GM23248 (cell line): ENCODE measurements around the gene AHCY. TPM values are rescaled to one million over a fixed set of nuclear protein-coding genes. Genes with fewer than 3 reads are reported as not detected.
"Not testable (repeated sequence)": the region's sequence is repeated elsewhere in the genome, so short reads cannot be mapped to it uniquely, and the experiment has no call there.

Source experiments
- DNase-seq: peaks from one replicate; pipeline ENCODE4 v3.0.0-alpha.2; 2015
- H2AFZ ChIP-seq: fragments of 200-600 bp; sonication (generic); 2 replicates; pipeline ENCODE4 v1.6.1; 2016; ENCODE audit warnings: antibody characterized with exemption
- H3F3A ChIP-seq: fragments of 200-600 bp; sonication (generic); 2 replicates; pipeline ENCODE4 v1.6.1; 2016; ENCODE audit warnings: mild to moderate bottlenecking, antibody characterized with exemption, mixed run types; ENCODE audit not compliant: insufficient read depth
- H3K27ac ChIP-seq: fragments of 200-600 bp; sonication (generic); 2 replicates; pipeline ENCODE4 v1.5.1; 2016; ENCODE audit warnings: mild to moderate bottlenecking
- H3K27me3 ChIP-seq: fragments of 200-600 bp; sonication (generic); replicated peaks from 2 replicates; pipeline ENCODE4 v1.6.1; 2016; ENCODE audit warnings: mild to moderate bottlenecking; ENCODE audit not compliant: insufficient read depth
- H3K36me3 ChIP-seq: fragments of 200-600 bp; sonication (generic); 2 replicates; pipeline ENCODE4 v1.6.1; 2016; ENCODE audit warnings: low read depth, mild to moderate bottlenecking
- H3K4me1 ChIP-seq: fragments of 200-600 bp; sonication (generic); 2 replicates; pipeline ENCODE4 v1.6.1; 2016; ENCODE audit warnings: mild to moderate bottlenecking; ENCODE audit not compliant: insufficient read depth
- H3K4me2 ChIP-seq: fragments of 200-600 bp; sonication (generic); one replicate; pipeline ENCODE4 v1.6.1; 2016; ENCODE audit warnings: mild to moderate bottlenecking; ENCODE audit not compliant: unreplicated experiment
- H3K4me3 ChIP-seq: fragments of 200-600 bp; sonication (generic); 2 replicates; pipeline ENCODE4 v1.5.1; 2016; ENCODE audit warnings: mild to moderate bottlenecking
- H3K79me2 ChIP-seq: fragments of 200-600 bp; sonication (generic); 2 replicates; pipeline ENCODE4 v1.6.1; 2016; ENCODE audit warnings: mild to moderate bottlenecking; ENCODE audit not compliant: insufficient read depth
- H3K9ac ChIP-seq: fragments of 200-600 bp; sonication (generic); 2 replicates; pipeline ENCODE4 v1.6.1; 2016; ENCODE audit warnings: mild to moderate bottlenecking
- H3K9me2 ChIP-seq: fragments of 200-600 bp; sonication (generic); 2 replicates; pipeline ENCODE4 v1.6.1; 2016; ENCODE audit warnings: mixed run types, mild to moderate bottlenecking, moderate library complexity; ENCODE audit not compliant: insufficient read depth
- H3K9me3 ChIP-seq: fragments of 200-600 bp; sonication (generic); one replicate; pipeline ENCODE4 v1.6.1; 2017; ENCODE audit warnings: low read depth
- H4K20me1 ChIP-seq: fragments of 200-600 bp; sonication (generic); 2 replicates; pipeline ENCODE4 v1.6.0; 2016; ENCODE audit not compliant: insufficient read depth
- EZH2 ChIP-seq: fragments of 200-600 bp; sonication (generic); IDR thresholded peaks from 2 replicates; pipeline ENCODE4 v1.6.1; 2018; ENCODE audit warnings: antibody characterized with exemption, mild to moderate bottlenecking; ENCODE audit not compliant: insufficient read depth, poor library complexity, severe bottlenecking
- EZH2phosphoT487 ChIP-seq: fragments of 200-600 bp; sonication (generic); IDR thresholded peaks from 2 replicates; pipeline ENCODE4 v1.6.1; 2018; ENCODE audit warnings: antibody characterized with exemption, moderate library complexity, mild to moderate bottlenecking, low read depth; ENCODE audit not compliant: insufficient read depth
- WGBS, 2 experiments: methylation state at CpG; one replicate each; pipeline ENCODE4 v1.1.6; 2015 to 2017; ENCODE audit warnings: low lambda C conversion rate in 2 of 2, low coverage in 1 of 2; ENCODE audit errors: missing lambda C conversion rate in 2 of 2; 5-methylcytosine and 5-hydroxymethylcytosine counted together
- in situ Hi-C: fragments of 300-500 bp; cut with MboI; formaldehyde crosslinking; loops from 2 replicates; pipeline ENCODE4 v1.15.0; 2020
- polyA plus RNA-seq: library from polyadenylated mRNA; unstranded; fragments of >200 nt; fragmentation: Nextera tagmentation; extraction: Ambion mirVana; gene quantifications from 2 replicates; pipeline ENCODE4 v1.2.1, GENCODE V29; 2016
- total RNA-seq: library from RNA; depleted of rRNA; stranded (reverse); fragments of >200 nt; shearing (Covaris generic); gene quantifications from 2 replicates; pipeline ENCODE4 v1.2.3, GENCODE V29; 2014

The AHCY gene
- total and polyA plus RNA-seq, 2 experiments from 2014 or later: 53.7 to 115 TPM

DNA sequence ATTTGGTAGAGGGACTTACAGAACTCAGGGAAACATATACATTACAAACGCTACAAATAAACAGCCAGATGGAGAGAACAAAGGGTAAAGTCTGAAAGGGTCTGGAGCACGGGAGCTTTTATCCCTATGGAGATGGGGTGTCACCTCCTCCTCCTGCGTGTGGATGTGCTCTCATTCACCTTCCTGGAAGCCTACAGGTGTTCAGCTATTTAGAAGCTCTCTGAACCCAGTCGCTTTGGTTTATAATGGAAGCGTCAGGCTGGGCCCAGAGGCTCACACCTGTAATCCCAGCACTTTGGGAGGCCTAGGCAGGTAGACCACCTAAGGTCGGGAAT is 42.2 kb upstream of the AHCY start:
- Histone ChIP-seq H3K79me2 (no peaks in the 10 kb centered on the region), H3K9me3 (no peaks in the 10 kb centered on the region), H3K4me1 (peaks cover 9% of the 10 kb centered on the region), H3K36me3 (no peaks in the 10 kb centered on the region), H4K20me1 (no peaks in the 10 kb centered on the region), H3K9ac (no peak overlapping the region), H3K27ac (no peak overlapping the region), H3K27me3 (no peaks in the 10 kb centered on the region), H3K9me2 (no peaks in the 10 kb centered on the region), H3K4me3 (no peak overlapping the region), H3K4me2 (no peak overlapping the region), H3F3A (0 out of 2 replicates have a peak, but pooled peaks cover 4% of the 10 kb centered on the region), H2AFZ (no peak overlapping the region)
- DNase-seq: no peak
- WGBS, 2 experiments: 81 to 85% methylated on average over 6 of the region's 6 CpGs
- TF ChIP-seq EZH2phosphoT487 (no peak), EZH2 (no peak)
- in situ Hi-C loops: no loop called here

DNA sequence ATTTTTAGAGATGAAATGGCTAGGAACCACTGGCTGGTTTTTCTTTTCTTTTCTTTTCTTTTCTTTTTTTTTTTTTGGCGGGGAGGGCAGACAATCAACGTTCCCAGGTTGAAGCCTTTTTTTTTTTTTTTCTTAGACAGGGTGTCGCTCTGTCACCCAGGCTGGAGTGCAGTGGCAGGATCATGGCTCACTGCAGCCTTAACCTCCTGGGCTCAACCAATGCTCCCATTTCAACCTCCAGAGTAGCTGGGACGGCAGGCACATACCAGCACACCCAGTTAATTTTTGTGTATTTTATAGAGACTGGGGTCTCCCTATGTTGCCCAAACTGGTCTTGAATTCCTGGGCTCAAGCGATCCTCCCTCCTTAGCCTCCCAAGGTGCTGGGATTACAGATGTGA is 41.1 kb upstream of the AHCY start:
- H3K4me1 ChIP-seq: peaks cover 4% of the 10 kb centered on the region; the same call in 1 of the 2 replicates
- H3K9me3 ChIP-seq: no peaks in the 10 kb centered on the region
- no peaks in the 10 kb centered on the region for H3K9me2 ChIP-seq
- H3F3A ChIP-seq: no peaks in the 10 kb centered on the region
- H3K4me3 ChIP-seq: no peak overlapping the region
- DNase-seq: no peak
- no peaks in the 10 kb centered on the region for H3K79me2 ChIP-seq
- no peak overlapping the region for H3K27ac ChIP-seq
- no peak overlapping the region for H3K4me2 ChIP-seq
- no peak overlapping the region for H2AFZ ChIP-seq
- no peak overlapping the region for H3K9ac ChIP-seq
- TF ChIP-seq EZH2phosphoT487 (no peak), EZH2 (no peak)
- 78 to 91% methylated on average over 3 to 5 of the region's 5 CpGs for WGBS, 2 experiments
- H3K27me3 ChIP-seq: no peaks in the 10 kb centered on the region
- in situ Hi-C loops: no loop called here
- H4K20me1 ChIP-seq: no peaks in the 10 kb centered on the region
- no peaks in the 10 kb centered on the region for H3K36me3 ChIP-seq

- no peak overlapping the region for H2AFZ ChIP-seq
- no peak overlapping the region for H3K27ac ChIP-seq
- TF ChIP-seq EZH2 (no peak), EZH2phosphoT487 (no peak)
- H4K20me1 ChIP-seq: no peaks in the 10 kb centered on the region
- H3K4me1 ChIP-seq: no peaks in the 10 kb centered on the region
- no peak overlapping the region for H3K4me3 ChIP-seq
- no peaks in the 10 kb centered on the region for H3K79me2 ChIP-seq
- WGBS, 2 experiments: 89 to 95% methylated on average over 10 of the region's 10 CpGs
- H3K9me2 ChIP-seq: no peaks in the 10 kb centered on the region
- no peak overlapping the region for H3K9ac ChIP-seq
- no peaks in the 10 kb centered on the region for H3K27me3 ChIP-seq
- no peaks in the 10 kb centered on the region for H3K36me3 ChIP-seq
- H3F3A ChIP-seq: no peaks in the 10 kb centered on the region
- DNase-seq: no peak
- H3K9me3 ChIP-seq: no peaks in the 10 kb centered on the region
- in situ Hi-C loops: no loop called here
- H3K4me2 ChIP-seq: no peak overlapping the region
Measured at GRCh38 chr20:34343458-34344211, 40.5 kb upstream of the AHCY start.

- WGBS, 2 experiments: 90 to 93% methylated on average over 9 of the region's 9 CpGs
- H3K9me2 ChIP-seq, H3K27me3 ChIP-seq, in situ Hi-C loops, H3K79me2 ChIP-seq, H3K9me3 ChIP-seq, H3F3A ChIP-seq, H3K27ac ChIP-seq, H3K9ac ChIP-seq, H3K4me3 ChIP-seq, H3K4me2 ChIP-seq, H3K4me1 ChIP-seq, H3K36me3 ChIP-seq, H4K20me1 ChIP-seq, H2AFZ ChIP-seq, DNase-seq: not testable (repeated sequence)
Measured at GRCh38 chr20:34341199-34341598, 38.0 kb upstream of the AHCY start.

GRCh38 chr20:34340726-34341125 is 37.6 kb upstream of the AHCY start:
- H3K9ac ChIP-seq, H3K4me2 ChIP-seq, H4K20me1 ChIP-seq, H3K4me1 ChIP-seq, H3K9me2 ChIP-seq, H3F3A ChIP-seq, DNase-seq, H3K27me3 ChIP-seq, H3K27ac ChIP-seq, H3K9me3 ChIP-seq, in situ Hi-C loops, H2AFZ ChIP-seq, H3K79me2 ChIP-seq, H3K4me3 ChIP-seq, H3K36me3 ChIP-seq: not testable (repeated sequence)
- 88 to 93% methylated on average over 10 of the region's 10 CpGs for whole genome bisulfite sequencing, 2 experiments
